NCI-H345 treated with DMSO at 0.1 percent for 48 hours (cell line): ENCODE results near the gene UBE2U.

Source experiments
- DNase-seq: peaks from one replicate; lab custom pipeline; 2025; ENCODE audit not compliant: unreplicated experiment; lab: John Stamatoyannopoulos, UW

The UBE2U gene, protein sequence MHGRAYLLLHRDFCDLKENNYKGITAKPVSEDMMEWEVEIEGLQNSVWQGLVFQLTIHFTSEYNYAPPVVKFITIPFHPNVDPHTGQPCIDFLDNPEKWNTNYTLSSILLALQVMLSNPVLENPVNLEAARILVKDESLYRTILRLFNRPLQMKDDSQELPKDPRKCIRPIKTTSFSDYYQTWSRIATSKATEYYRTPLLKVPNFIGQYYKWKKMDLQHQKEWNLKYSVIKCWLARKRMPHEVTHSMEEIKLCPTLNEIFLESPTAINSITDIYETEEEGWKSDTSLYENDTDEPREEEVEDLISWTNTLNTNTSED

DNA sequence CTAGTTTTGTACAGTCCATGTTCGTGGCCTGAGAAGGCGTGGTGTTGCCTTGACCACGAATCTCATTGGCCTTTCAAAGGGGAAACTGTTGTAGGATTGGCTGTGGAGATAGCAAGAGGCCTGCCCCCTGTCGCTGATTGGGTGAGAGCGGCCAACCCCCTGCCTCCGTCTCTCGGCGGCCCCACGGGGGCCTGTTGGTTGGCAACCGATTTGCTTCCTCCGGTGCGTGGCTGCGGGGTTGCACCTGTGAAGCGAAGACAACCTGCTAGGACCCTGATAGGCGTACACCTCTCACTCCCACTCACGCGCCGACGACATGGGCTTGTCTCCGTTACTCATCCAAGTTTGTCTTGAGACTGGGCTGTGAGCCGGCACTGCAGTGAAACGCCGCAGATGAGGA, at the start of gene UBE2U:
Gene UBE2U (plus strand): TSS at position 204 of the 400 bp plus-strand sequence. CDS start 428 bp downstream, outside the sequence.
- DNase-seq: no peak

DNA sequence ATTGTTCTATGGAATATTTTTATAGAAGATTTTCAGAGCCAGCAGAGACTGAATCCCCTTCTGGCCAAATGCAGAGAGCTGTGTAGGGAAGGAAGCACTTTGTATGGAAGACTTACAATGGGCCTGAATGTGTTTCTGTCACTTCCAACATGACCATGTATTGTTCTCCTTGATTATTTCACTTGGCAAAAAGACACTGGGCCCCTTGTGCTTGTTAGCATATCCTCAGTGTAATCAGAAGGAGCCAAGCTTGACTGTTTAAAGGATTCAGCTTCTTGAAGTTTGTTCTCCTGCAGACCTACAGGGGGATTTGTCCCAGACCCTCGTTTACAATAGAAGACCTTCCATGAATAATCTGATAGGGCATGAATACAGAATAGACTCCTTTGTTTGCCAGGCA, 48.1 kb upstream of the UBE2U start:
- DNase-seq: no peak

DNA sequence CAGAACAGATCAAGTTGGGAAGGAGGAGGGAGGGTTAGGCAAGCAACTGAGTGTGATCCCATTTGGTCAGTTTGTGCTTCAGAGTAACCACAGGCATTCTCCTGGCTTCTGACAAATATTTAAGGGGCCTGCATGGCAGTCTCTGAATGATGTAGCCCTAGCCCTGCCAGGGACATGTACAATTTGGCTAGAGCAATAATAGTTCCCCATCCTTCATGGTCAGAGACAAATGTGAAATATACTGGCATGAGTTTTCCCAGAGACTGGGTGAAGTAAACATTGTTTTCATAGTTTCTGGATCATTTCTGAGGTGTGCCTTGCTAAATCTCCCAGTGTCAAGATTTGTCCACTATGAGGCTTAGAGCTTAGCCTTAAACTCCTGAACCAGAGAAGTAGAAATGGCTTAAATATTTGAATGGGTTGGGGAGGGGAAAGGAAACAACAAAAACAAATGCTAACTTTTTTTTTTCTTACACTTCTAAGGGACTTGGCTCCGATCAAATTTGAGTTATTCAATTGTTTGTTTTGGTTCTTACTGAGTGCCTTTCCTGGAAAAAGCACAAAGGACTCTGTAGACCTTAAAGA, 42.0 kb upstream of the UBE2U start:
- DNase-seq: no peak

GRCh38 chr1:64162151-64162550, 41.3 kb upstream of the UBE2U start:
- DNase-seq: peak; percentile 59

- no peak for DNase-seq
These were observed 40.6 kb upstream of the UBE2U start for GRCh38 chr1:64162804-64163203.

GRCh38 chr1:64163431-64163830, 40.0 kb upstream of the UBE2U start:
- DNase-seq: no peak

GRCh38 chr1:64163970-64164369, 39.5 kb upstream of the UBE2U start:
- peak; percentile 17 for DNase-seq

- DNase-seq: no peak
These were observed 36.8 kb upstream of the UBE2U start for GRCh38 chr1:64166629-64167028.

GRCh38 chr1:64167176-64167575, 36.2 kb upstream of the UBE2U start:
- no peak for DNase-seq

- no peak for DNase-seq
These were observed 32.2 kb upstream of the UBE2U start for GRCh38 chr1:64171246-64171645.

DNA sequence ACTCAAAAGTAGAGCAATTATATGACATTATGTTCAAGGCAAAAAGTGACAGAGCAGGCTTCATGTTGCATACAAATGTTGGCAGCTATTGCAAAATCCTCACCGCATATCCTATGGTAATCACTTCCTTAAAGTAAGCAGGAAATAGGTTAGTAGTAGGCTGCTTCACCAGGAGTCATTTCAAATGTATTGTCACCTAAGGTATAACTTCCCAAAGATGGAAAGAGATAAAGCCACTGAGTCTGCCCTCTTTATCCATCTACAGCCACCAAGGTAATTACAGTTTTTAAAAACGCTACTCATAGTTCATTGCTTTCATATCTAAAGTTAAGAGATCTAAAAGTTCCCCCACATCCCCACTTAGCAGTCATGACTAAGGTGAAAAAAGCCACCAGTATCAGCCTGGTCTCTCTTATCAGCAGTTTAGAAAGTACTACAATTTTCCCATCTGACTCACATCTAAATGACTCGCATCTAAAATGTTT, 31.6 kb upstream of the UBE2U start:
- DNase-seq: peak; percentile 7

GRCh38 chr1:64172458-64172983, 30.9 kb upstream of the UBE2U start:
- peak; percentile 95 for DNase-seq

DNA sequence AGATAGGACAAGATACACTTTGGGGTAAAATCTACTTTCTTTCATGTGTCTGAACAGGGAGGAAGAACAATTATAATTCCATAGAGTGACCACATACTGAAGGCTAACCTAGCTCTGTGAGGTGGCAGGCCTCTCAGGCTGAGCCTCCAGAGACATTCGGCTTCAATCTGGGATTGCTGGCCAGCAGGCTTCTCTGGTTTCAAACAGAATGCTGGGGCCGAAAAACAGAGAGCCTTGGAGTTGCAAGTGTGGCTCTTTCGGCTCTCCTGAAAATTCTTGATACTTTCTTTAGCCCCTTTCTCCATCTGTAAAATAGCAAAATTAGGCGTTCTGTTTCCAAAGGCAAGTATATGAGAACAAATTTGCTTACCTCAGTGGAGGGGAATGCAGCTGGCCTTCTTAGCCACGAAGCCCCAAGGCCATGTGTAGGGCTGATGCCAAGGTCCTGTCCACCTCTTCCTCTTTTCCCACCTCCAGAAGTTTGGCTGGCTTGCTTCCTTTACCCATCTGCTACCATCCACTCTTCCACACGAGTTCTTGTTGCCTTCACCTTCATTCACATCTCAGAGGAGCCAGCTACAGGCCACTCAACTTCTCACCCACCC, 30.0 kb upstream of the UBE2U start:
- DNase-seq: no peak

GRCh38 chr1:64175639-64176038, 27.8 kb upstream of the UBE2U start:
- DNase-seq: no peak

GRCh38 chr1:64176659-64177058, 26.8 kb upstream of the UBE2U start:
- DNase-seq: no peak

GRCh38 chr1:64179588-64179987, 23.8 kb upstream of the UBE2U start:
- DNase-seq: no peak

DNA sequence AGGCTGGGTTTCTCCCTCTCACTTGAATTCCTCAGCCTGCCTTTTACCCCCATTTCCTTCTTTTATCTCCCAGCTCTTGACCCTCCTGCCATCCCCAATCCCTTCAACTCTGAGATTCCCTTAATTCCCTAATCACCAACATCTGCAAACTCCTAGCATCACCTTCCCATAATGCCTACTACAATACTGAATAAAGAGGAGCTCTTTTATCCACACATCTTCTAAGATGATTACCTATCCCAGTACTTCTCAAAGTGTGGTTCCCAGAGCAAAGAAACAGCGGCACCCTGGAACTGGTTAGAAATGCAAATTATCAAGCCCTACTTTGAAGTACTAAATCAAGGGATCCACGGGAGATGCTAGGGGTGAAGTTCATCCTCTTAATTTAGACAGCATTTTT, 21.2 kb upstream of the UBE2U start:
- no peak for DNase-seq

GRCh38 chr1:64183395-64184002, 19.9 kb upstream of the UBE2U start:
- DNase-seq: no peak

DNA sequence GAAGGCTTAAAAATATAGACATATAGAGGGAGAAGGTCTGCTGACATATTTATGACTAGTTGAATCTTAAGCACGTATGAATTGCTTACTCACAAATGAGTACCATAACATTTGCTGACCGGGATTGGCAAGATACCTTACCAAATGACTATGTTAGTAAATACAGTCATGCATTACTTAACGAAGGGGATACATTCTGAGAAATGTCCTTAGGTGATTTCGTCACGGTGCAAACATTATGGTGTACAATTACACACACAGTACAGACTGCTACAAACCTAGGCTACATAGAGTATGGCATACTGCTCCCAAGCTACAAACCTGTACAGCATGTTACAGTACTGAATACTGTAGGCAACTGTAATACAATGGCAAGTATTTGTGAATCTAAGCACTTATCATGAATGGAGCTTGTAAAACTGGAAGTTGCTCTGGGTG, 19.4 kb upstream of the UBE2U start:
- DNase-seq: no peak

DNA sequence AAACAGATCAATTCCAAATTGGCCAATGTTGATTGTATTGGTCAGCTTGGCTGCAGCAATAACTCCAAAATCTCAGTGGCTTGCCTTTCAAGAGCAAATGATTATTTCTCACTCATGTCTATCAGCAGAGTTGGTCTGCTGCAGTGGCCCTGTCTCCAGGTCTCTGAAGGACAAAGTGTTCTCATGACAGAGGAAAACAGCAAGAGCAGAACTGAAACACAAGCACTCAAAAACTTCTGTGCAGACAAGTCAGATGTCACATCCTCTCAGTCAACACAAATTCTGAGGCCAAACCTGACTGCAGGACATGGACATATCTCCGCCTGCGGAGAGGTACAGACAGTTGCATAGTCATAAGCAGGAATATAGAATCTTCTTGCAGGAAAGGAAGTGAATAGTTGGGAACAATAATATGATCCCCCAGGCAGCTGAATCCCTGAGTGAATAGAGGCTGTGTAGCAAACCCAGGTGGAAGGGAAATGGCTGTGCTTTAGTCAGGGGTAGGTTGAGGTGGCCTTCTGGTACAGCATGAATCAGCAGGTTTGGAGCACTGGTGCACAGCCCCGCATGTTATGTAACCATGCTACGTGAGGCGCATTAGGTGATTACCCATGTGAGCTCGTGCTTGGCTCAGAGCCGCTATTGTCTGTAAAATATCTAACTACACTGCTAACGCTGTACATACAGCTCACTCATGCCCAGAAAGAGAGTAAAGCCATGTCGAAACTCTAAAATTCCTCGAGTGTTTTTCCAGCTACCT, 17.1 kb upstream of the UBE2U start:
- no peak for DNase-seq

DNA sequence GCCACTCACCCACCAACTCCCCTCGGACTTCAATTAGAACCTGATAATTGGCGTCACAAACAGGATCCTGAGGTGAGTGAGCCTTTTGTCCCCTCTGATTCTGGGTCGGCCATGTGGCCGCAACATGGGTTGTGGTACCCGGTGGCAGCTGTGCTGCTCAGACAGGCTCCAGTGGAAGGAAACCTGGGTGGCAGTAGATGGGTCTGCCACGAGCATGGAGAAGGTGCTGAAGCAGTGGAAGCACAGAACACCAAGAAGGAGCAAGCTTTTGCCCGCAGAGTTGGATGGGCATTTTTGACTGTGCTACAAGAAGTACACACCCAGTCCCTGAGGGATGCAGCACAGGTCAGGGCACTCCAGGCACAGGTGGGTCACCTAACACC, 16.5 kb upstream of the UBE2U start:
- no peak for DNase-seq
